ENCODE data around the gene FBLN2.
A peak's percentile ranks its signal among the peaks of the same experiment; 100 is the strongest.

FBLN2 gene

GRCh38 chr3:13628841-13629551 lies 80.1 kb downstream of the FBLN2 start:
- DNase-seq: no peak

- no peak for DNase-seq
These were observed 80.7 kb downstream of the FBLN2 start for GRCh38 chr3:13629644-13630043.

GRCh38 chr3:13631256-13631655 lies 82.3 kb downstream of the FBLN2 start:
- no peak for DNase-seq

- no peak for DNase-seq
These were observed 84.3 kb downstream of the FBLN2 start for GRCh38 chr3:13633176-13633575.

- no peak for DNase-seq
These were observed 85.2 kb downstream of the FBLN2 start for GRCh38 chr3:13634151-13634550.

GRCh38 chr3:13634615-13635014 lies 85.7 kb downstream of the FBLN2 start:
- no peak for DNase-seq

GRCh38 chr3:13636186-13636585 lies 87.3 kb downstream of the FBLN2 start:
- no peak for DNase-seq

GRCh38 chr3:13636874-13637273 lies 87.9 kb downstream of the FBLN2 start:
- DNase-seq: no peak

GRCh38 chr3:13637311-13637891 lies 88.5 kb downstream of the FBLN2 start:
- DNase-seq: no peak

- no peak for DNase-seq
These were observed 89.0 kb downstream of the FBLN2 start for GRCh38 chr3:13637953-13638352.

GRCh38 chr3:13638927-13639326 lies 90.0 kb downstream of the FBLN2 start:
- no peak for DNase-seq

- no peak for DNase-seq
These were observed 93.7 kb downstream of the FBLN2 start for GRCh38 chr3:13642597-13642996.

- no peak for DNase-seq
These were observed 95.6 kb downstream of the FBLN2 start for GRCh38 chr3:13644341-13645117.

- DNase-seq: no peak
These were observed 97.1 kb downstream of the FBLN2 start for GRCh38 chr3:13645801-13646637.

GRCh38 chr3:13647298-13648059 lies 98.6 kb downstream of the FBLN2 start:
- DNase-seq: peak; percentile 27

GRCh38 chr3:13648060-13649001 lies 99.4 kb downstream of the FBLN2 start:
- DNase-seq: peak; percentile 85

- DNase-seq: peak; percentile 80
These were observed 101.5 kb downstream of the FBLN2 start for GRCh38 chr3:13650210-13651056.

GRCh38 chr3:13651057-13651400 lies 102.1 kb downstream of the FBLN2 start:
- no peak for DNase-seq

- DNase-seq: no peak
These were observed 103.0 kb downstream of the FBLN2 start for GRCh38 chr3:13651775-13652428.

- DNase-seq: no peak
These were observed 103.8 kb downstream of the FBLN2 start for GRCh38 chr3:13652728-13653127.
